ENCODE data around the gene MYBPC3. TPM values are rescaled to one million over a fixed set of nuclear protein-coding genes. Genes with fewer than 3 reads are reported as not detected.

Gene MYBPC3
- total RNA-seq, 1 donor from 2014 or later: 0.48 TPM

Small RNA genes within 50 kb of the gene (microRNA-seq; reads per million reads assigned to microRNA genes)
- gene MIR4487 (ENCODE audit: borderline number of aligned reads): not detected

Other genes starting within 250 kb of the MYBPC3 start
- gene ARFGAP2, start 175.8 kb downstream of the MYBPC3 start, total RNA-seq: 57.0 TPM
- 14.9 TPM for gene PACSIN3, start 166.3 kb downstream of the MYBPC3 start, total RNA-seq
- 21.0 TPM for gene DDB2, start 137.7 kb downstream of the MYBPC3 start, total RNA-seq
- 38.2 TPM for gene ACP2, start 103.9 kb downstream of the MYBPC3 start, total RNA-seq
- gene NR1H3, start 94.7 kb downstream of the MYBPC3 start, total RNA-seq: 73.2 TPM
- gene MADD, start 82.6 kb downstream of the MYBPC3 start, total RNA-seq: 35.7 TPM
- 74.7 TPM for gene SPI1, start 25.8 kb upstream of the MYBPC3 start, total RNA-seq
- gene SLC39A13, start 55.9 kb upstream of the MYBPC3 start, total RNA-seq: 49.7 TPM
- gene PSMC3, start 73.7 kb upstream of the MYBPC3 start, total RNA-seq: 116 TPM
- 0.55 TPM for gene RAPSN, start 96.4 kb upstream of the MYBPC3 start, total RNA-seq
- 127 TPM for gene CELF1, start 200.4 kb upstream of the MYBPC3 start, total RNA-seq
- gene PTPMT1, start 212.9 kb upstream of the MYBPC3 start, total RNA-seq: 50.7 TPM
- 12.6 TPM for gene KBTBD4, start 226.3 kb upstream of the MYBPC3 start, total RNA-seq
- gene NDUFS3, start 226.4 kb upstream of the MYBPC3 start, total RNA-seq: 72.8 TPM
- 0.55 TPM for gene FAM180B, start 234.0 kb upstream of the MYBPC3 start, total RNA-seq
- gene C1QTNF4, start 241.7 kb upstream of the MYBPC3 start, total RNA-seq: 1.1 TPM

Measured in mesenteric fat pad (tissue), 1 donor.